GM12873 (cell line): ENCODE results near the gene SLC5A10.

Experiments used
- TF ChIP-seq, protein P1 (sequence below): IDR thresholded peaks from 2 replicates; pipeline ENCODE4 v1.5.1; 2012; ENCODE audit warnings: low read depth, mild to moderate bottlenecking, moderate library complexity, low read length, control low read depth; ENCODE audit not compliant: insufficient read depth; ENCODE audit errors: missing control alignments

SLC5A10 gene

DNA sequence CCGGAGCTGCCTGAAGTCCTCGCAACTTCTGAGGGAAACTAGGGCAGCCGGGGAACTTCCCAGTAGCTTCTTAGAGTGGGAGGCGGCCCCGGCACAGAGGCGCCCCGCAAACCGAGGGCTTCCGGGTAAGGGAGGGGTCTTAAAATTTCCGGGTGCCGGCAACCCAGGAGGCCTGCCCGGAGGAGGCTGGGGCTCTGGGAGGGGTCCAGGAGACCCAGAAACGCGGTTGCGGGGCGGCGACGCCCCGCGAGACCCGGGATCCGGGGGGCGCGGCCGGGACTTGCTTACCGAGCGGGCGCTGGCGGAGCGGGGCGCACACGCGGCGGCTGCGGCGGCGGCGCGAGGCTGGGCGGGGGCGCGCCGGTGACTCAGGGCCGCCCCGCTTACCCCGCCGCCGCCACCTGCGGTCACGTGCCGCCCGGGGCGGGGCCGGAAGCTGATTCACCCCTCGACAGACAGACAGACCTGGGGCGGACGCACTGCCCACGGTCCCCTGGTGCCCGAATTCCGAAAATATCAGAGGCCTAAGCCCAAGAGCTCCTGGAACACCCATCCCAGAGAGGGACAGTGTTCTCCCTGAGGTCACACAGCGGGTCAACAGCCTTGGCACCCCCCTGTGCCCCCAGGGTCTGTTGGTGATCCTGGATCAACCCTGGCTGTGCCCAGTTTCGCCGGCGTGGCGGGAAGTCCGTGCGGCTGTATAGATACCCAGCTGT, 52.6 kb downstream of the SLC5A10 start, which contains the start of gene FAM83G:
Gene FAM83G (minus strand): TSS at position 344 of the 716 bp plus-strand sequence. CDS start 723 bp downstream, outside the sequence.
- TF ChIP-seq, protein P1, sequence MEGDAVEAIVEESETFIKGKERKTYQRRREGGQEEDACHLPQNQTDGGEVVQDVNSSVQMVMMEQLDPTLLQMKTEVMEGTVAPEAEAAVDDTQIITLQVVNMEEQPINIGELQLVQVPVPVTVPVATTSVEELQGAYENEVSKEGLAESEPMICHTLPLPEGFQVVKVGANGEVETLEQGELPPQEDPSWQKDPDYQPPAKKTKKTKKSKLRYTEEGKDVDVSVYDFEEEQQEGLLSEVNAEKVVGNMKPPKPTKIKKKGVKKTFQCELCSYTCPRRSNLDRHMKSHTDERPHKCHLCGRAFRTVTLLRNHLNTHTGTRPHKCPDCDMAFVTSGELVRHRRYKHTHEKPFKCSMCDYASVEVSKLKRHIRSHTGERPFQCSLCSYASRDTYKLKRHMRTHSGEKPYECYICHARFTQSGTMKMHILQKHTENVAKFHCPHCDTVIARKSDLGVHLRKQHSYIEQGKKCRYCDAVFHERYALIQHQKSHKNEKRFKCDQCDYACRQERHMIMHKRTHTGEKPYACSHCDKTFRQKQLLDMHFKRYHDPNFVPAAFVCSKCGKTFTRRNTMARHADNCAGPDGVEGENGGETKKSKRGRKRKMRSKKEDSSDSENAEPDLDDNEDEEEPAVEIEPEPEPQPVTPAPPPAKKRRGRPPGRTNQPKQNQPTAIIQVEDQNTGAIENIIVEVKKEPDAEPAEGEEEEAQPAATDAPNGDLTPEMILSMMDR: no peak

- TF ChIP-seq, protein P1: no peak
Observed at GRCh38 chr17:19005137-19005773, 53.3 kb downstream of the SLC5A10 start.

DNA sequence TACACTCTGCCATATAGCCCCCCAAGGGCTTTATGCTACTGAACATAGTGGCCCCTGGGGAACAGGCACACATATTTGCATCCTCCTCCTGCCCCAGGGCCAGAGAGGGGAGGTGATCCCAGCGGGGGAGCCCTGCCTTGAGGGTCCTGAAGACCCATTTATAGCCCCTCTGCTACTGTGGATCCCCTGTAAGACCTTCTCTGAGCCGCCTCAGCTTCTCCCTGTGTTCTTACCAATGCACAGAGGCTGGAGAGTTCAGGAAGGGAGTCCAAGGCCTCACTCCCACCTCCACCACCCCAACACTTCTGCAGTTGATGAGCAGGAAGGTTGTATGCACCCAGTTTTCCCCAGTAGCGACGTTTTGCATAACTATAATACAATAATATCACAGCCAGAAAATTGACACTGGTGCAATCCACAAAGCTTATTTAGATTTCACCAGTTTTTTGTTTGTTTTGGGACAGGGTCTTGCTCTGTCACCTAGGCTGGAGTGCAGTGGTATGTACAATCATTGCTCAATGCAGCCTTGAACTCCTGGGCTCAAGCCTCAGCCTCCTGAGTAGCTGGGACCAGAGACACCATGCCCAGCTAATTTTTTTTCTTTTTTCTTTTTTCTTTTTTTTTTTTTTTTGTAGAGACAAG, 53.9 kb downstream of the SLC5A10 start:
- TF ChIP-seq, protein P1: no peak

DNA sequence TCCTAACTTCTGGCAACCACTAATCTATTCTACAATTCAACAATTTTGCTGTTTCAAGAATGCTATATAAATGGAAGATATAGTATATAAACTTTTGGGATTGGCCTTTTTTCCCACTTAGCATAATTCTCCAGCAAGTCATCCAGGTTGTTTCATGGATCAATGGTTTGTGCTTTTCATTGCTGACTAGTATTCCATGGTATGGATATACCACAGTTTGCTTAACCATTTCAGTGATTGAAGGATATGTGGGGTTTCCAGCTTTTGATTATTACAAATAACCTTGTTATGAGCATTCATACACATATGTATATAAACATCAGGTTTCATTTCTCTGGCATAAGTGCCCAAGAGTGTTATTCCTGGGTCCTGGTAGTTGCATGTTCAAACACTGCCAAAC, 54.7 kb downstream of the SLC5A10 start:
- TF ChIP-seq, protein P1: no peak

DNA sequence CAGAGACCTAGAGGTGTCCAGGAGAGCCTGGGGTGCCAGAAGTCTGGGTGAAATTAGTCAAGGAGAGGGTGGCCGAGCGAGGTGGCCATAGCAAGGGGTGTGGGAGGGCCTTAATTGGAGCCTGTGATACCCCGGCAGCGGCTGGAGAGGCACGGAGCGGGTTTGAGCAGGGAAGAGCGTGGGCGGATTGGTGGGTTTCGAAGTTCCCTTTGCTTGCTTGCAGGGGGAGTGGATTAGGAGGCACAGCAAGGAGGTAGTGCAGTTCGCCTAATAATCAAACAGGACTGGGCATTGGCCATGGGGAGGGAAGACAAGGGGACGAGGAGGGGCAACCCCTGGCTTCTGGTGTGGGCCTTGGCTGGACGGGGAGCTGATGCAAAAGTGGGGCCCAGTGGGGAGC, 58.0 kb downstream of the SLC5A10 start:
- TF ChIP-seq, protein P1: no peak

- TF ChIP-seq, protein P1: no peak
Observed at GRCh38 chr17:19010729-19011505, 59.0 kb downstream of the SLC5A10 start.
